Measurements from ENCODE around the gene HNF1B. TPM values are rescaled to one million over a fixed set of nuclear protein-coding genes. Genes with fewer than 3 reads are reported as not detected.

The HNF1B gene
- total and polyA plus RNA-seq, 2 donors (not counting 3 experiments of a cell fraction or from before 2014, with no cell fraction given), result not detected

- dilution Hi-C loops (cut with MboI; ENCODE audit: extremely low pct_ligation_motif_present, low sequenced_read_pairs) (no loop called here), intact Hi-C loops (cut with micrococcal nuclease) (loop anchor here (2.0 kb wide), 1 partner anchor 24 kb away; no protein-coding TSS in a partner anchor)
- Histone ChIP-seq H2AFZ (ENCODE audit: low read depth, low read length) (no peak overlapping the region), H3K4me3 (replicated peaks in 1 of 3; ENCODE audit: insufficient read depth in 1 of 3, low read depth in 1 of 3, low read length in 3 of 3) (no peak overlapping the region), H3K9me3 (replicated peaks; ENCODE audit: control insufficient read depth, insufficient read depth, low read length) (no peaks in the 10 kb centered on the region), H3K27ac (ENCODE audit: insufficient read depth, low read depth, low read length) (no peak overlapping the region), H4K20me1 (replicated peaks; ENCODE audit: control insufficient read depth, extremely low read depth, insufficient read depth, low read length) (no peaks in the 10 kb centered on the region), H3K9ac (replicated peaks; ENCODE audit: extremely low read depth, insufficient read depth, low read length) (no peak overlapping the region), H3K79me2 (ENCODE audit: control insufficient read depth, insufficient read depth, low read length) (no peaks in the 10 kb centered on the region), H3K4me1 (ENCODE audit: control insufficient read depth, extremely low read depth, insufficient read depth, low read length) (no peaks in the 10 kb centered on the region), H3K4me2 (ENCODE audit: insufficient read depth, low read length) (no peak overlapping the region), H3K27me3 (ENCODE audit: control insufficient read depth in 2 of 2, insufficient read depth in 2 of 2, low read length in 2 of 2) (peaks cover 10 to 13% of the 10 kb centered on the region in 2 experiments), H3K9me1 (replicated peaks; ENCODE audit: control insufficient read depth, extremely low read depth, insufficient read depth, low read length) (no peaks in the 10 kb centered on the region), H3K36me3 (ENCODE audit: control insufficient read depth in 2 of 2, extremely low read depth in 1 of 2, insufficient read depth in 2 of 2, low read length in 2 of 2) (no peaks in the 10 kb centered on the region)
- ChIA-PET CTCF (interaction anchor here (3.8 kb wide), 1 partner anchor 11 kb away, joined by 16 read pairs; no protein-coding TSS in a partner anchor), POLR2A (interaction anchor here (0.7 kb wide), 1 partner anchor 83 kb away, joined by 6 read pairs; no protein-coding TSS in a partner anchor)
- TF ChIP-seq FOS (IDR thresholded peaks at IDR 0.05; ENCODE audit: borderline replicate concordance, insufficient read depth, low read length) (no peak), CTCF (IDR thresholded peaks at IDR 0.05; ENCODE audit: extremely low read depth in 1 of 2, insufficient read depth in 1 of 2, low read depth in 1 of 2, low read length in 2 of 2) (no peak), POLR2A (IDR thresholded peaks at IDR 0.05; ENCODE audit: low read depth, low read length) (no peak)
- FAIRE-seq (no peak), DNase-seq (ENCODE audit: low read depth, low spot score) (no peak)
- BruUV-seq (replicated peaks), result no TSS peak
These were observed 14.3 kb upstream of the HNF1B start for GRCh38 chr17:37759014-37759637.

- Histone ChIP-seq H2AFZ (ENCODE audit: low read depth, low read length) (no peak overlapping the region), H3K4me1 (ENCODE audit: control insufficient read depth, extremely low read depth, insufficient read depth, low read length) (no peaks in the 10 kb centered on the region), H3K4me2 (ENCODE audit: insufficient read depth, low read length) (no peak overlapping the region), H3K9ac (replicated peaks; ENCODE audit: extremely low read depth, insufficient read depth, low read length) (no peak overlapping the region), H3K9me1 (replicated peaks; ENCODE audit: control insufficient read depth, extremely low read depth, insufficient read depth, low read length) (no peaks in the 10 kb centered on the region), H3K4me3 (replicated peaks in 1 of 3; ENCODE audit: insufficient read depth in 1 of 3, low read depth in 1 of 3, low read length in 3 of 3) (no peak overlapping the region), H3K79me2 (ENCODE audit: control insufficient read depth, insufficient read depth, low read length) (no peaks in the 10 kb centered on the region), H3K9me3 (replicated peaks; ENCODE audit: control insufficient read depth, insufficient read depth, low read length) (no peaks in the 10 kb centered on the region), H4K20me1 (replicated peaks; ENCODE audit: control insufficient read depth, extremely low read depth, insufficient read depth, low read length) (no peaks in the 10 kb centered on the region), H3K27ac (ENCODE audit: insufficient read depth, low read depth, low read length) (no peak overlapping the region), H3K27me3 (ENCODE audit: control insufficient read depth in 2 of 2, insufficient read depth in 2 of 2, low read length in 2 of 2) (peaks cover 3 to 8% of the 10 kb centered on the region in 2 experiments), H3K36me3 (ENCODE audit: control insufficient read depth in 2 of 2, extremely low read depth in 1 of 2, insufficient read depth in 2 of 2, low read length in 2 of 2) (no peaks in the 10 kb centered on the region)
- no peak for TF ChIP-seq GATA2 (IDR thresholded peaks at IDR 0.05; ENCODE audit: insufficient read depth, insufficient read length, low read depth, low read length)
- no peak for TF ChIP-seq MAX (IDR thresholded peaks at IDR 0.05; ENCODE audit: insufficient read depth, insufficient read length)
- TF ChIP-seq EZH2 (IDR thresholded peaks at IDR 0.05; ENCODE audit: borderline replicate concordance, low read depth, low read length, severe bottlenecking), result no peak
- no peak for TF ChIP-seq CTCF (IDR thresholded peaks at IDR 0.05; ENCODE audit: extremely low read depth in 1 of 2, insufficient read depth in 1 of 2, low read depth in 1 of 2, low read length in 2 of 2)
- no peak for TF ChIP-seq MYC (IDR thresholded peaks at IDR 0.05; ENCODE audit: low read depth, low read length)
- no peak for TF ChIP-seq JUN (IDR thresholded peaks at IDR 0.05; ENCODE audit: borderline replicate concordance, insufficient read depth, insufficient read length, low read depth)
- dilution Hi-C loops (cut with MboI; ENCODE audit: extremely low pct_ligation_motif_present, low sequenced_read_pairs), result no loop called here
- DNase-seq (ENCODE audit: low read depth, low spot score) (no peak), FAIRE-seq (no peak)
- POLR2A ChIA-PET, result no interaction called here
- CTCF ChIA-PET, result interaction anchor here (1.0 kb wide), 1 partner anchor 14 kb away, joined by 4 read pairs; no protein-coding TSS in a partner anchor
- intact Hi-C loops (cut with micrococcal nuclease), result no loop called here
- BruUV-seq (replicated peaks), result no TSS peak
These were observed 11.2 kb upstream of the HNF1B start for GRCh38 chr17:37756051-37756450.

Measured in endothelial cell of umbilical vein (primary cell).